ENCODE measurements around the gene CTNNBL1. TPM values are rescaled to one million over a fixed set of nuclear protein-coding genes. Genes with fewer than 3 reads are reported as not detected.

The CTNNBL1 gene
- total and polyA plus RNA-seq, 2 donors (not counting 3 experiments of a cell fraction or from before 2014, with no cell fraction given) = 20.8 to 60.2 TPM

- no peak overlapping the region for H3K4me2 ChIP-seq (ENCODE audit: insufficient read depth, low read length)
- no peaks in the 10 kb centered on the region for H3K27me3 ChIP-seq (ENCODE audit: control insufficient read depth in 2 of 2, insufficient read depth in 2 of 2, low read length in 2 of 2)
- TF ChIP-seq POLR2A (IDR thresholded peaks at IDR 0.05; ENCODE audit: low read depth, low read length) (no peak), MAX (IDR thresholded peaks at IDR 0.05; ENCODE audit: insufficient read depth, insufficient read length) (no peak), CTCF (IDR thresholded peaks at IDR 0.05; ENCODE audit: extremely low read depth in 1 of 2, insufficient read depth in 1 of 2, low read depth in 1 of 2, low read length in 2 of 2) (no peak), EZH2 (IDR thresholded peaks at IDR 0.05; ENCODE audit: borderline replicate concordance, low read depth, low read length, severe bottlenecking) (no peak), FOS (IDR thresholded peaks at IDR 0.05; ENCODE audit: borderline replicate concordance, insufficient read depth, low read length) (no peak), GATA2 (IDR thresholded peaks at IDR 0.05; ENCODE audit: insufficient read depth, insufficient read length, low read depth, low read length) (no peak), MYC (IDR thresholded peaks at IDR 0.05; ENCODE audit: low read depth, low read length) (no peak), POLR2AphosphoS5 (IDR thresholded peaks at IDR 0.05; ENCODE audit: insufficient read depth, low read depth, low read length) (no peak), JUN (IDR thresholded peaks at IDR 0.05; ENCODE audit: borderline replicate concordance, insufficient read depth, insufficient read length, low read depth) (no peak)
- no peak for FAIRE-seq
- CTCF ChIA-PET = no interaction called here
- DNase-seq (ENCODE audit: low read depth, low spot score) = no peak
- BruUV-seq (replicated peaks) = no TSS peak
- POLR2A ChIA-PET = no interaction called here
- H3K27ac ChIP-seq (ENCODE audit: insufficient read depth, low read depth, low read length) = no peak overlapping the region
- no peaks in the 10 kb centered on the region for H3K4me1 ChIP-seq (ENCODE audit: control insufficient read depth, extremely low read depth, insufficient read depth, low read length)
- no peak overlapping the region for H3K9ac ChIP-seq (replicated peaks; ENCODE audit: extremely low read depth, insufficient read depth, low read length)
- H3K9me1 ChIP-seq (replicated peaks; ENCODE audit: control insufficient read depth, extremely low read depth, insufficient read depth, low read length) = no peaks in the 10 kb centered on the region
- intact Hi-C loops (cut with micrococcal nuclease) (no loop called here), dilution Hi-C loops (cut with MboI; ENCODE audit: extremely low pct_ligation_motif_present, low sequenced_read_pairs) (no loop called here)
- no peaks in the 10 kb centered on the region for H3K9me3 ChIP-seq (replicated peaks; ENCODE audit: control insufficient read depth, insufficient read depth, low read length)
- no peak overlapping the region for H2AFZ ChIP-seq (ENCODE audit: low read depth, low read length)
- no peaks in the 10 kb centered on the region for H3K79me2 ChIP-seq (ENCODE audit: control insufficient read depth, insufficient read depth, low read length)
- H3K4me3 ChIP-seq (replicated peaks in 1 of 3; ENCODE audit: insufficient read depth in 1 of 3, low read depth in 1 of 3, low read length in 3 of 3) = no peak overlapping the region
- H4K20me1 ChIP-seq (replicated peaks; ENCODE audit: control insufficient read depth, extremely low read depth, insufficient read depth, low read length) = no peaks in the 10 kb centered on the region
- H3K36me3 ChIP-seq (ENCODE audit: control insufficient read depth in 2 of 2, extremely low read depth in 1 of 2, insufficient read depth in 2 of 2, low read length in 2 of 2) = peaks cover 0 to 5% of the 10 kb centered on the region in 2 experiments
Observed at GRCh38 chr20:37872161-37872560, 178.3 kb downstream of the CTNNBL1 start.
